Ureter (tissue), 1 donor: ENCODE results near the gene ABCA7. TPM values are rescaled to one million over a fixed set of nuclear protein-coding genes. Genes with fewer than 3 reads are reported as not detected.

Experiments used
- DNase-seq: peaks from one replicate; pipeline ENCODE4 v3.0.0-alpha.2; 2020; ENCODE audit warnings: low spot score
- total RNA-seq: library from RNA; stranded (reverse); gene quantifications from one replicate; pipeline ENCODE4 v1.2.4, GENCODE V29; 2023
- donor health status: DM: yes; HTN: yes; CAD: no.

The ABCA7 gene
- total RNA-seq, 1 donor from 2014 or later, result 21.4 TPM

GRCh38 chr19:1038978-1039645 lies 795 bp upstream of the ABCA7 start:
- no peak for DNase-seq

- DNase-seq, result peak; percentile 89
Measured at GRCh38 chr19:1040476-1041271, 767 bp downstream of the ABCA7 start.

- DNase-seq, result no peak
Measured at GRCh38 chr19:1041272-1041834, 1.4 kb downstream of the ABCA7 start.

- no peak for DNase-seq
Measured at GRCh38 chr19:1041835-1042685, 2.2 kb downstream of the ABCA7 start.

- no peak for DNase-seq
Measured at GRCh38 chr19:1042689-1043511, 3.0 kb downstream of the ABCA7 start.

DNA sequence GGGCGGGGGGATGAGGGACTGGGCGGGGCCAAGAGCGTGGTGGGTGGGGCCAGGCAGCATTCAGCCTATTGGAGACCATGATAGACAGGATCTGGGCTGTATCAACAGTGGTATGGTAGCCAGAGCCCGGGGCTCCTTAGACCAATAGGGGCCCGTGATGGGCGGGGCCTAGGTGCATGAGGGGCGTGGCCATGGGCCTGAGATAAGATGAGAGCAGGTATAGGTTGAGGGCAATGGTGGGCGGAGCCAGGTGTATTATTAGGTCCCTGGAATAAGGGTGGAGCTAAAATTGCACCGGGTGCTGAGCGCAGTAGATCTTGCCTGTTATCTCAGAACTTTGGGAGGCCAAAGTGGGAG lies 5.3 kb downstream of the ABCA7 start:
- DNase-seq, result no peak

- no peak for DNase-seq
Measured at GRCh38 chr19:1046117-1046626, 6.3 kb downstream of the ABCA7 start.

- DNase-seq, result no peak
Measured at GRCh38 chr19:1046836-1047695, 7.2 kb downstream of the ABCA7 start.

DNA sequence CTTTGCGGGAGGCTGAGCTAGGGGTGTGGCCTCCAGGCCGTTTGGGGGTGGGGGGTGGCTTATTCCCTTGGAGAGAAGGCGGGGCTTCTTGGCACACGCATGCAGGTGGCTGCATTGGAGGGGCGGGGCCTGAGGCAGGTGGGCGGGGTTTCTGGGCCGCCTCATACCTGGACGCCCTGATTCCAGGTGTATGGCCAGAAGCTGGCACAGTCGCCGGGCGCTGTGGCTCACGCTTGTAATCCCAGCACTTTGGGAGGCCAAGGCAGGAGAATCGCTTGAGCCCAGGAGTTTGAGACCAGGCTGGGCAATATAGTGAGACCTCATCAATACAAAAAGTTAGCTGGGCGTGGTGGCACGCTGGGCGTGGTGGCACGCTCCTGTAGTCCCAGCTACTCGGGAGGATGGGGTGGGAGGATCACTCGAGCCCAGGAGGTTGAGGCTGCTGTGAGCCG lies 7.8 kb downstream of the ABCA7 start:
- DNase-seq, result no peak

DNA sequence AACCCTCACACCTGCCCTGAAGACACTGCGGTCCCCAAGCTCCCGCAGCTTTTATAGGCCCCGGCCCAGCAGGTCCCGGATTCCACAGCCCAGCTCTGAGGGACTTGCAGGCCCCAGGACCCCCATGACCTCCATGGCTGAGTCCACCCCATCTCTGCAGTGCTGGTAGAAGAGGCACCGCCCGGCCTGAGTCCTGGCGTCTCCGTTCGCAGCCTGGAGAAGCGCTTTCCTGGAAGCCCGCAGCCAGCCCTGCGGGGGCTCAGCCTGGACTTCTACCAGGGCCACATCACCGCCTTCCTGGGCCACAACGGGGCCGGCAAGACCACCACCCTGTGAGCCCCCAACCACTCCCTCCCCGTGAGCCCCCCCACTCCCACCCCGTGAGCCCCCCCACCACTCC lies 9.2 kb downstream of the ABCA7 start:
- no peak for DNase-seq

- DNase-seq, result no peak
Measured at GRCh38 chr19:1049800-1050199, 9.9 kb downstream of the ABCA7 start.

- DNase-seq, result no peak
Measured at GRCh38 chr19:1050989-1051788, 11.3 kb downstream of the ABCA7 start.

GRCh38 chr19:1051791-1052190 lies 11.9 kb downstream of the ABCA7 start:
- DNase-seq, result no peak

- DNase-seq, result no peak
Measured at GRCh38 chr19:1052349-1052975, 12.6 kb downstream of the ABCA7 start.

DNA sequence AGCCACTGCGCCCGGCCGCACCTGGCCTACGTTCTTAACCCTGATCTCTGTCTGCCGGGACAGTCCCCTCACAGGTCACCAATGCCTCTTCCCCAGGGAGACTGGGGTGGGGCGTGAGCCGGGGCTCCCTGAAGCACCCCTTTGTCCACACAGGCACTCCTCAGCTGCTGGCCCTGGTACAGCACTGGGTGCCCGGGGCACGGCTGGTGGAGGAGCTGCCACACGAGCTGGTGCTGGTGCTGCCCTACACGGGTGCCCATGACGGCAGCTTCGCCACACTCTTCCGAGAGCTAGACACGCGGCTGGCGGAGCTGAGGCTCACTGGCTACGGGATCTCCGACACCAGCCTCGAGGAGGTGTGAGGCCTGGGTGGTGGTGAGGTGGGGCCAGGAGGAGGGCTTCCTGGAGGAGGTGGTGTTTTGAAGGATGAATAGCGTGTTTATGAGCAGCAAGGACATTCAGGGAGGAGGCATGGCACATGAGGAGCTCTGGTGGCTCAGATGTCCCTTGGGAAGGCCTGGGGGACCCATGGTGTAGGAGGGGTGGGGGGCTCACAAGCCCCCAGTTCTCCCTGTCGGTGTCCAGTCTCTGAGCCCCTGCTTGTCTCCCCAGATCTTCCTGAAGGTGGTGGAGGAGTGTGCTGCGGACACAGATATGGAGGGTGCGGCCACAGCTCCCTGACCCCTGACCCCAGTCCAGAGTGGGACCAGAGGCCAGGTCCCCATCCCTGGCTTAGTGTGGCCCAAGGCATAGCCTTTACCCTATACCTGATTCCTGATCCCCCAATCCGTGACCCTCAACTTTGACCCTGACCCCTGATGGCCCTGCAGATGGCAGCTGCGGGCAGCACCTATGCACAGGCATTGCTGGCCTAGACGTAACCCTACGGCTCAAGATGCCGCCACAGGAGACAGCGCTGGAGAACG lies 13.5 kb downstream of the ABCA7 start:
- DNase-seq, result no peak

- no peak for DNase-seq
Measured at GRCh38 chr19:1054102-1055027, 14.5 kb downstream of the ABCA7 start.
